Osteoblast (primary cell): ENCODE results near the gene PCDH8. TPM values are rescaled to one million over a fixed set of nuclear protein-coding genes. Genes with fewer than 3 reads are reported as not detected.

Experiments used
- DNase-seq: peaks from one replicate; pipeline ENCODE4 v3.0.0; 2011; ENCODE audit warnings: low spot score, mixed read lengths; ENCODE audit not compliant: insufficient read length; ENCODE audit errors: missing footprints
- H2AFZ ChIP-seq: 2 replicates; pipeline ENCODE4 v1.6.0; 2011; ENCODE audit warnings: mild to moderate bottlenecking, low read length
- H3K27ac ChIP-seq: 2 replicates; pipeline ENCODE4 v1.5.1; 2011; ENCODE audit warnings: mild to moderate bottlenecking, low read depth, low read length, moderate library complexity
- H3K27me3 ChIP-seq: 2 replicates; pipeline ENCODE4 v1.6.0; 2012; ENCODE audit warnings: mild to moderate bottlenecking, control low read depth, inconsistent platforms, low read length, moderate library complexity; ENCODE audit not compliant: insufficient read depth
- H3K36me3 ChIP-seq: 2 replicates; pipeline ENCODE4 v1.5.1; 2011; ENCODE audit warnings: mild to moderate bottlenecking, low read length, control low read depth, moderate library complexity; ENCODE audit not compliant: insufficient read depth
- H3K4me1 ChIP-seq: 2 replicates; pipeline ENCODE4 v1.5.1; 2011; ENCODE audit warnings: mild to moderate bottlenecking, low read length, control low read depth, moderate library complexity; ENCODE audit not compliant: insufficient read depth
- H3K4me2 ChIP-seq: 2 replicates; pipeline ENCODE4 v1.6.0; 2011; ENCODE audit warnings: mild to moderate bottlenecking, low read length; ENCODE audit not compliant: insufficient read depth
- H3K4me3 ChIP-seq: fragments of 200-600 bp; sonication (generic); 3 replicates; pipeline ENCODE4 v1.5.1; 2012; ENCODE audit warnings: mild to moderate bottlenecking, low read length, inconsistent platforms; ENCODE audit not compliant: insufficient read depth
- H3K79me2 ChIP-seq: 2 replicates; pipeline ENCODE4 v1.6.0; 2012; ENCODE audit warnings: mild to moderate bottlenecking, low read length, control low read depth, inconsistent platforms; ENCODE audit not compliant: insufficient read depth
- H3K9me3 ChIP-seq: 2 replicates; pipeline ENCODE4 v1.5.1; 2011; ENCODE audit warnings: low read depth, low read length, control low read depth
- H4K20me1 ChIP-seq: 2 replicates; pipeline ENCODE4 v1.6.0; 2012; ENCODE audit warnings: mild to moderate bottlenecking, low read length, control low read depth; ENCODE audit not compliant: insufficient read depth
- total RNA-seq: library from RNA; depleted of rRNA; stranded (reverse); fragments of >200 nt; gene quantifications from 2 replicates; pipeline ENCODE4 v1.2.3, GENCODE V29; 2012
- TF ChIP-seq, protein P1 (sequence below): IDR thresholded peaks from 2 replicates; pipeline ENCODE4 v1.5.1; 2011; ENCODE audit warnings: mild to moderate bottlenecking, low read depth, low read length, moderate library complexity; ENCODE audit errors: extremely low read depth

The PCDH8 gene
- total RNA-seq, 1 donor = not detected

DNA sequence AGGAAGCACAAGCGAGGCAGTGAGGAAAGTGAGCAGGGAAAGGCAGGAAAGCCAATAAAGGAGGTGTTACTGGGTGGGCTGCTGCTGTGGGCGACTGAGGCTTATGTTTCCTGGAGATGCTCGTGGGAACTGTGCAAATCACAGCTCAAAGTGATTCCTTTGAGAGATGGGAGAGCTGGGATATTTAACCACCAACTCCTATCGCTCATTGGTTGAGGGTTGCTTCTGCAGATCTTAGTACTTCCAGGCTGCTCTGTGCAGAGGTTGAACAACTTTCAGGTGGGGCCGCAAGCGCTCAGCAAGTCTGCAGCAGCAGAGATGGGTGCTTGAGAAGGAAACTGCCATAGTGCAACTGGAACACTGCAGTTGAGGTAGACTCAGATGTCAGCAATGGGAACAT lies 8.4 kb downstream of the PCDH8 start:
- Histone ChIP-seq H4K20me1 (no peaks in the 10 kb centered on the region), H3K4me1 (no peaks in the 10 kb centered on the region), H3K79me2 (no peaks in the 10 kb centered on the region), H3K4me3 (no peak overlapping the region), H3K27ac (no peak overlapping the region), H3K36me3 (no peaks in the 10 kb centered on the region), H3K27me3 (peaks cover 8% of the 10 kb centered on the region), H3K9me3 (no peaks in the 10 kb centered on the region), H2AFZ (no peak overlapping the region), H3K4me2 (no peak overlapping the region)
- TF ChIP-seq, protein P1, sequence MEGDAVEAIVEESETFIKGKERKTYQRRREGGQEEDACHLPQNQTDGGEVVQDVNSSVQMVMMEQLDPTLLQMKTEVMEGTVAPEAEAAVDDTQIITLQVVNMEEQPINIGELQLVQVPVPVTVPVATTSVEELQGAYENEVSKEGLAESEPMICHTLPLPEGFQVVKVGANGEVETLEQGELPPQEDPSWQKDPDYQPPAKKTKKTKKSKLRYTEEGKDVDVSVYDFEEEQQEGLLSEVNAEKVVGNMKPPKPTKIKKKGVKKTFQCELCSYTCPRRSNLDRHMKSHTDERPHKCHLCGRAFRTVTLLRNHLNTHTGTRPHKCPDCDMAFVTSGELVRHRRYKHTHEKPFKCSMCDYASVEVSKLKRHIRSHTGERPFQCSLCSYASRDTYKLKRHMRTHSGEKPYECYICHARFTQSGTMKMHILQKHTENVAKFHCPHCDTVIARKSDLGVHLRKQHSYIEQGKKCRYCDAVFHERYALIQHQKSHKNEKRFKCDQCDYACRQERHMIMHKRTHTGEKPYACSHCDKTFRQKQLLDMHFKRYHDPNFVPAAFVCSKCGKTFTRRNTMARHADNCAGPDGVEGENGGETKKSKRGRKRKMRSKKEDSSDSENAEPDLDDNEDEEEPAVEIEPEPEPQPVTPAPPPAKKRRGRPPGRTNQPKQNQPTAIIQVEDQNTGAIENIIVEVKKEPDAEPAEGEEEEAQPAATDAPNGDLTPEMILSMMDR = no peak
- no peak for DNase-seq

DNA sequence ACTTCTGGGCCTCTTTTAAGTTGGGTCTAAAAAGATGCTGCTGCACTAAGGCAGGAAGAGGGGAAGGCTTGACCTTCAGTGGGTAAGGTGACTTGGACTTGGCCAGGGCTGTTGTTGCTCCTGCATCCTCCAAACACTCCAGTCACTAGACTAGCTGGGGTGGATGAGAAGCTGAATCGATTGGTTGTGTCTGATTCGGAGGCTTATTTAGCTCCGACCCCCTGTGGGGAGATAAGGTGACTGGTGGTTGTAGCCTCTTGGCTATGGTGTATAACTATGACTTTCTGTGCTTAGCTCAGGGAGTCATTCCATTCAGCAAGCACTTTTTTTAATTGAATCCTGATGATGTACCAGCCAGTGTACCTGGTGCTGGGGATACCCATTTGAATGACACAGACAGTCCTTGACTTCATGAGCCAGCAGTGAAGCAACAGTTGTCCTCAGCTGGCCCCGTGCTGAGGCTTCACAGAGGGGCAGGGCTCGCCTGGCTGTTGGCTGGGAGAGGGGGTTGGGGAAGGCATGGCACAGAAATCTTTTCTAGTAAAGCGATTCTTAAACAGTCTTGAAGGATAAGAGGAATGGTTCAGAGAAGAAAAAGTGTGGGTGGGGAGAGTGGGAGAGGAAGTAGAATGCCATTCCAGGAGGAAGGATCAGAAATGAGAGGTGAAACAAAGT lies 9.9 kb downstream of the PCDH8 start:
- Histone ChIP-seq H3K4me3 (no peak overlapping the region), H2AFZ (no peak overlapping the region), H3K4me1 (no peaks in the 10 kb centered on the region), H3K79me2 (no peaks in the 10 kb centered on the region), H3K27ac (no peak overlapping the region), H3K27me3 (peaks cover 3% of the 10 kb centered on the region), H4K20me1 (no peaks in the 10 kb centered on the region), H3K9me3 (no peaks in the 10 kb centered on the region), H3K36me3 (no peaks in the 10 kb centered on the region), H3K4me2 (no peak overlapping the region)
- TF ChIP-seq, protein P1 = no peak
- DNase-seq = no peak

DNA sequence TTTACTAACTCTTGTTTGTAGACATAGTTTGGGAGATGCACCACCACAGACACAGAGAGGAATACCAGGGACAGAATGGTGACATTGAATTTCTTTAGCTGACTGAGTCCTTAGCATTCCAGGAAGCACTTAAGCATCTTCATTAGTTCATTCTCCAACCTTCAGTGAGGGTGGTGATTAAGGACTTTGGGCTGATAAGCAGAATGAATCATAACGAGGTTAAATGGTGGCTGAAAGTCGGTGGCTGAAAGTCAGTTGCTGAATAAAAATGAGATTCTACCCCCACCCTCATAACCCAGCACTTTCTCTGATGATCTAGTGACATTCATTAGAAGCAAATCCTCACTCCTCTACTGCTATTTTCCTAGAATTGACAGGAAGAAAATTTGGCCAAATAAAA lies 10.6 kb downstream of the PCDH8 start:
- H3K36me3 ChIP-seq = no peaks in the 10 kb centered on the region
- TF ChIP-seq, protein P1 = no peak
- no peaks in the 10 kb centered on the region for H3K79me2 ChIP-seq
- no peaks in the 10 kb centered on the region for H3K27me3 ChIP-seq
- H3K4me2 ChIP-seq = no peak overlapping the region
- H2AFZ ChIP-seq = no peak overlapping the region
- H3K27ac ChIP-seq = no peak overlapping the region
- no peak overlapping the region for H3K4me3 ChIP-seq
- no peaks in the 10 kb centered on the region for H3K9me3 ChIP-seq
- H3K4me1 ChIP-seq = no peaks in the 10 kb centered on the region
- no peaks in the 10 kb centered on the region for H4K20me1 ChIP-seq
- DNase-seq = no peak

DNA sequence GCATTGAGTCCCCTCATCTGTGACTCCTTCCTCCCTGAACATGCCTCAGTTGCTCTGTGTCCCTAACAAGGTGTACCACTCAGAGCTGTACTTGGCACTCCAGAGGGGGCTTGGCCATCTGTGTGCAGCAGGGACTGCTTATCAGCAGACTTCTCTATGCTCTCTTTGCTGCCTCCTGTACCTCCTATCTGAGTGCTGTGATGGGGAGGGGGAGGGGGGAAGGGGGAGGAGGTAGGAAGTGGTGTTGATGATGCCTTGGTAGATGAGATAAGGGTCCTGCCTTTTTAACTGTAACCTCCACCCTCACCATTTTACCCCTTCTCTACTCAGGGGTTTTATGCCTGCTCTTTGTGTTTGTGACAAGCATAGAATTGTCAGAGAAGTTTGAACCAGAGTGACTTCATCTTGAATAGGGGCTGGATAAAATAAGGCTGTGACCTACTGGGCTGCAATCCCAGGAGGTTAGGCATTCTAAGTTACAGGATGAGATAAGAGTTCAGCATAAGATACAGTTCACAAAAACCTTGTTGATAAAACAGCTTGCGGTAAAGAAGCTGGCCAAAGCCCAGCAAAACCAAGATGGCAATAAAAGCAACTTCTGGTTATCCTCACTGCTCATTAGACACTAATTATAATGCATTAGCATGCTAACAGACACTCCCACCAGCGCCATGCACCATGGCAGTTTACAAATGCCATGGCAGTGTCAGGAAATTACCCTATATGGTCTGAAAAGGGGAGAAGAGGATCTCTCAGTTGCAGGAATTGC lies 13.2 kb downstream of the PCDH8 start:
- no peak for DNase-seq
- Histone ChIP-seq H3K4me3 (no peak overlapping the region), H3K79me2 (no peaks in the 10 kb centered on the region), H4K20me1 (no peaks in the 10 kb centered on the region), H3K4me1 (no peaks in the 10 kb centered on the region), H3K27ac (no peak overlapping the region), H3K27me3 (no peaks in the 10 kb centered on the region), H3K36me3 (no peaks in the 10 kb centered on the region), H2AFZ (no peak overlapping the region), H3K4me2 (no peak overlapping the region), H3K9me3 (no peaks in the 10 kb centered on the region)
- TF ChIP-seq, protein P1 = no peak
